NT2/D1 (cell line): Measurements from ENCODE around the gene JAM2.
"Not testable (repeated sequence)": the region's sequence is repeated elsewhere in the genome, so short reads cannot be mapped to it uniquely, and the experiment has no call there.

Source experiments
- DNase-seq: peaks from one replicate; pipeline ENCODE4 v3.0.0-alpha.2; 2011; ENCODE audit warnings: low read depth, low spot score
- H3K27me3 ChIP-seq: 2 replicates; pipeline ENCODE4 v1.6.0; 2011; ENCODE audit warnings: mild to moderate bottlenecking; ENCODE audit not compliant: insufficient read length, insufficient read depth
- H3K36me3 ChIP-seq: 2 replicates; pipeline ENCODE4 v1.6.1; 2011; ENCODE audit warnings: mild to moderate bottlenecking, low read length, mixed read lengths; ENCODE audit not compliant: insufficient read depth, insufficient read length
- H3K4me1 ChIP-seq: 2 replicates; pipeline ENCODE4 v1.5.1; 2011; ENCODE audit not compliant: insufficient read depth, insufficient read length
- H3K4me3 ChIP-seq: 2 replicates; pipeline ENCODE4 v1.5.1; 2011; ENCODE audit warnings: low read depth; ENCODE audit not compliant: insufficient read length
- H3K9ac ChIP-seq: 2 replicates; pipeline ENCODE4 v1.6.0; 2011; ENCODE audit warnings: low read depth; ENCODE audit not compliant: insufficient read length
- H3K9me3 ChIP-seq: 2 replicates; pipeline ENCODE4 v1.5.1; 2011; ENCODE audit warnings: mild to moderate bottlenecking, low read length; ENCODE audit not compliant: insufficient read depth
- SUZ12 ChIP-seq: IDR thresholded peaks from 2 replicates; pipeline ENCODE4 v1.6.1; 2011; ENCODE audit not compliant: insufficient read length, insufficient read depth; ENCODE audit errors: extremely low read depth
- YY1 ChIP-seq: IDR thresholded peaks from 2 replicates; pipeline ENCODE4 v1.6.1; 2011; ENCODE audit not compliant: insufficient read length, insufficient read depth
- ZNF274 ChIP-seq: IDR thresholded peaks from 2 replicates; pipeline ENCODE4 v1.6.1; 2011; ENCODE audit warnings: mild to moderate bottlenecking, low read depth, low read length

The JAM2 gene

GRCh38 chr21:25708467-25709065 is 69.5 kb downstream of the JAM2 start:
- H3K4me3 ChIP-seq: no peak overlapping the region
- DNase-seq: no peak
- no peaks in the 10 kb centered on the region for H3K36me3 ChIP-seq
- TF ChIP-seq ZNF274 (no peak), YY1 (no peak), SUZ12 (no peak)
- H3K9ac ChIP-seq: no peak overlapping the region
- no peaks in the 10 kb centered on the region for H3K4me1 ChIP-seq
- H3K27me3 ChIP-seq: no peaks in the 10 kb centered on the region
- H3K9me3 ChIP-seq: no peaks in the 10 kb centered on the region

GRCh38 chr21:25709684-25710265 is 70.7 kb downstream of the JAM2 start:
- H3K36me3 ChIP-seq: no peaks in the 10 kb centered on the region
- H3K4me1 ChIP-seq: no peaks in the 10 kb centered on the region
- no peak overlapping the region for H3K4me3 ChIP-seq
- DNase-seq: no peak
- no peaks in the 10 kb centered on the region for H3K27me3 ChIP-seq
- TF ChIP-seq YY1 (no peak), ZNF274 (no peak), SUZ12 (no peak)
- H3K9me3 ChIP-seq: no peaks in the 10 kb centered on the region
- no peak overlapping the region for H3K9ac ChIP-seq

GRCh38 chr21:25710550-25710949 is 71.5 kb downstream of the JAM2 start:
- DNase-seq: no peak
- Histone ChIP-seq H3K36me3 (peaks cover 6% of the 10 kb centered on the region), H3K4me1 (no peaks in the 10 kb centered on the region), H3K4me3 (no peak overlapping the region), H3K27me3 (no peaks in the 10 kb centered on the region), H3K9me3 (no peaks in the 10 kb centered on the region), H3K9ac (no peak overlapping the region)
- no peak for TF ChIP-seq ZNF274

GRCh38 chr21:25714066-25714465 is 75.0 kb downstream of the JAM2 start:
- H3K9me3 ChIP-seq, H3K4me1 ChIP-seq, H3K27me3 ChIP-seq, H3K4me3 ChIP-seq, H3K9ac ChIP-seq, DNase-seq: not testable (repeated sequence)
- peaks cover 15% of the 10 kb centered on the region for H3K36me3 ChIP-seq

- Histone ChIP-seq H3K4me3 (no peak overlapping the region), H3K4me1 (no peaks in the 10 kb centered on the region), H3K36me3 (peaks cover 39% of the 10 kb centered on the region), H3K9me3 (no peaks in the 10 kb centered on the region), H3K9ac (no peak overlapping the region), H3K27me3 (no peaks in the 10 kb centered on the region)
- TF ChIP-seq SUZ12: no peak
- no peak for TF ChIP-seq YY1
- no peak for TF ChIP-seq ZNF274
- no peak for DNase-seq
These were observed 78.6 kb downstream of the JAM2 start for GRCh38 chr21:25717491-25718147.

- H3K36me3 ChIP-seq: peaks cover 66% of the 10 kb centered on the region
- DNase-seq: no peak
- no peak for TF ChIP-seq SUZ12
- no peak for TF ChIP-seq ZNF274
- no peak for TF ChIP-seq YY1
- no peaks in the 10 kb centered on the region for H3K9me3 ChIP-seq
- no peaks in the 10 kb centered on the region for H3K27me3 ChIP-seq
- H3K4me3 ChIP-seq: no peak overlapping the region
- no peaks in the 10 kb centered on the region for H3K4me1 ChIP-seq
- H3K9ac ChIP-seq: no peak overlapping the region
These were observed 82.9 kb downstream of the JAM2 start for GRCh38 chr21:25721987-25722386.

GRCh38 chr21:25722631-25723030 is 83.6 kb downstream of the JAM2 start:
- TF ChIP-seq YY1 (no peak), ZNF274 (no peak), SUZ12 (no peak)
- H3K4me1 ChIP-seq: no peaks in the 10 kb centered on the region
- H3K9me3 ChIP-seq: no peaks in the 10 kb centered on the region
- no peak overlapping the region for H3K9ac ChIP-seq
- H3K27me3 ChIP-seq: no peaks in the 10 kb centered on the region
- no peak overlapping the region for H3K4me3 ChIP-seq
- H3K36me3 ChIP-seq: peaks cover 72% of the 10 kb centered on the region
- DNase-seq: no peak
